WTC11 (cell line): Measurements from ENCODE around the gene PCGF1. TPM values are rescaled to one million over a fixed set of nuclear protein-coding genes. Genes with fewer than 3 reads are reported as not detected.

ENCODE experiments used
- ETV6 ChIP-seq: sonication (generic); formaldehyde crosslinking; IDR thresholded peaks from 2 replicates; pipeline ENCODE4 v1.8.1; 2022; ENCODE audit warnings: mild to moderate bottlenecking, missing genetic modification reagents
- FOXJ3 ChIP-seq: sonication (generic); formaldehyde crosslinking; IDR thresholded peaks from 2 replicates; pipeline ENCODE4 v1.9.0; 2021; ENCODE audit warnings: missing genetic modification reagents, mild to moderate bottlenecking, borderline replicate concordance
- FOXP1 ChIP-seq: sonication (generic); formaldehyde crosslinking; IDR thresholded peaks from 2 replicates; pipeline ENCODE4 v1.8.0; 2022; ENCODE audit warnings: missing genetic modification reagents, mild to moderate bottlenecking, moderate library complexity, borderline replicate concordance
- GRHL2 ChIP-seq: fragments of 250-450 bp; sonication (Bioruptor Pico); IDR thresholded peaks from 2 replicates; pipeline ENCODE4 v1.8.0; 2022; ENCODE audit warnings: mild to moderate bottlenecking, moderate library complexity; ENCODE audit not compliant: insufficient replicate concordance, severe bottlenecking
- GTF2I ChIP-seq: fragments of 250-450 bp; sonication (Bioruptor Pico); conservative IDR thresholded peaks from 2 replicates; pipeline ENCODE4 v1.4.0; 2021; ENCODE audit warnings: mild to moderate bottlenecking
- HMGA2 ChIP-seq: fragments of 250-450 bp; sonication (Bioruptor Pico); IDR thresholded peaks from 2 replicates; pipeline ENCODE4 v1.4.0; 2021; ENCODE audit warnings: mild to moderate bottlenecking, moderate library complexity
- IRF1 ChIP-seq: sonication (generic); formaldehyde crosslinking; IDR thresholded peaks from 2 replicates; pipeline ENCODE4 v1.8.0; 2023; ENCODE audit warnings: missing genetic modification reagents
- MYBL2 ChIP-seq: sonication (generic); formaldehyde crosslinking; IDR thresholded peaks from 2 replicates; pipeline ENCODE4 v1.8.1; 2023; ENCODE audit warnings: mild to moderate bottlenecking, moderate library complexity, missing genetic modification reagents
- NR2C2 ChIP-seq: sonication (generic); formaldehyde crosslinking; IDR thresholded peaks from 2 replicates; pipeline ENCODE4 v1.8.0; 2022; ENCODE audit warnings: mild to moderate bottlenecking, missing genetic modification reagents
- NR3C1 ChIP-seq: sonication (generic); formaldehyde crosslinking; conservative IDR thresholded peaks from 2 replicates; pipeline ENCODE4 v1.8.1; 2023; ENCODE audit warnings: low read depth, mild to moderate bottlenecking, missing genetic modification reagents
- OVOL2 ChIP-seq: fragments of 250-450 bp; sonication (Bioruptor Pico); IDR thresholded peaks from 2 replicates; pipeline ENCODE4 v1.9.0; 2021; ENCODE audit warnings: mild to moderate bottlenecking, borderline replicate concordance
- PRRX2 ChIP-seq: fragments of 250-450 bp; sonication (Bioruptor Pico); IDR thresholded peaks from 2 replicates; pipeline ENCODE4 v1.8.0; 2021; ENCODE audit warnings: mild to moderate bottlenecking
- SP1 ChIP-seq: sonication (generic); formaldehyde crosslinking; conservative IDR thresholded peaks from 2 replicates; pipeline ENCODE4 v1.8.1; 2022; ENCODE audit warnings: missing genetic modification reagents
- STAT6 ChIP-seq: sonication (generic); formaldehyde crosslinking; conservative IDR thresholded peaks from 2 replicates; pipeline ENCODE4 v1.8.1; 2023; ENCODE audit warnings: mild to moderate bottlenecking, low read depth, missing genetic modification reagents, moderate library complexity
- TCF7 ChIP-seq: sonication (generic); formaldehyde crosslinking; IDR thresholded peaks from 2 replicates; pipeline ENCODE4 v1.8.0; 2022; ENCODE audit warnings: mild to moderate bottlenecking, low read depth, missing genetic modification reagents, moderate library complexity
- ZNF121 ChIP-seq: sonication (generic); formaldehyde crosslinking; IDR thresholded peaks from 2 replicates; pipeline ENCODE4 v1.8.0; 2023; ENCODE audit warnings: missing genetic modification reagents
- ZNF232 ChIP-seq: sonication (generic); formaldehyde crosslinking; IDR thresholded peaks from 2 replicates; pipeline ENCODE4 v1.8.0; 2022; ENCODE audit warnings: mild to moderate bottlenecking, missing genetic modification reagents
- ZNF423 ChIP-seq: fragments of 250-450 bp; sonication (Bioruptor Pico); IDR thresholded peaks from 2 replicates; pipeline ENCODE4 v2.1.2; 2022; ENCODE audit warnings: mild to moderate bottlenecking, moderate library complexity
- ZNF671 ChIP-seq: fragments of 250-450 bp; sonication (Bioruptor Pico); IDR thresholded peaks from 2 replicates; pipeline ENCODE4 v1.8.0; 2021; ENCODE audit warnings: mild to moderate bottlenecking
- total RNA-seq: library from RNA; stranded (reverse); gene quantifications from 3 replicates; pipeline ENCODE4 v1.2.3, GENCODE V29; 2021
- TF ChIP-seq, protein P1 (sequence below): fragments of 250-450 bp; sonication (Bioruptor Pico); IDR thresholded peaks from 2 replicates; pipeline ENCODE4 v1.9.0; 2021; ENCODE audit warnings: mild to moderate bottlenecking
- TF ChIP-seq, protein P2 (sequence below): sonication (generic); formaldehyde crosslinking; conservative IDR thresholded peaks from 2 replicates; pipeline ENCODE4 v1.8.1; 2022; ENCODE audit warnings: mild to moderate bottlenecking, missing genetic modification reagents
- TF ChIP-seq, protein P3 (sequence below): fragments of 250-450 bp; sonication (Bioruptor Pico); IDR thresholded peaks from 2 replicates; pipeline ENCODE4 v2.1.2; 2022; ENCODE audit warnings: mild to moderate bottlenecking, moderate library complexity
- TF ChIP-seq, protein P4 (sequence below): fragments of 250-450 bp; sonication (Bioruptor Pico); IDR thresholded peaks from 2 replicates; pipeline ENCODE4 v1.9.0; 2021; ENCODE audit warnings: mild to moderate bottlenecking, borderline replicate concordance

PCGF1 gene
- total RNA-seq, 1 experiment from 2014 or later: 15.7 TPM

DNA sequence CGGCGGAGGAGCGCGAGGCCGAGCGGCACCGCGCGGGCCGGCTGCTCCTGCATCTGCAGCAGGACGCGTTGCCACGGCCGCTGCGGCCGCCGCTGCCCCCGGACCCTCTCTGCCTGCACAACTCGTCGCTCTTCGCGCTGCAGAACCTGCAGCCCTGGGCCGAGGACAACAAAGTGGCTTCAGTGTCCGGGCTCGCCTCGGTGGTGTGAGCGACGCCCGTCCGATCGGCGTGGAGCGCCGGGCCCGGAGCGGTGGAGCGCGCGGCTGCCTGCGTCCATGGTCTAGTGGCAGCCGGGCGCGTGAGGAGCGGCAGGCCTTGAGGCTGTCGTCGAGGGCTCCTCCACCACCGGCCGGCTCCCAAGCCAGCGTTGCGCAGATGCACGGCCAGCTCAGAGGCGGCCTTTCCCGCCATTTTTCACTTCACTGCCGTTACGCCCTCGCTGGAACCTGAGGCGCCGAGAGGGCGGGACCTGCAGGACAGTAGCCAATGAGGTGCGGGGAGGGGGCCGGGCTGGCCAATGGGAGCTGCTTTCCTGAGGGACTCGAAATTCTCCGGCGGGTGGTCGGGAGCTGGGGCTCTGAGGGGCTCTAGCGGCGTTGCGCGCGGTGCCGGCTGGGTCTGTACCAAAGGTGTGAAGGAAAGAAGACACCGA, 8.6 kb upstream of the PCGF1 start (continued):
- TF ChIP-seq, protein P1, sequence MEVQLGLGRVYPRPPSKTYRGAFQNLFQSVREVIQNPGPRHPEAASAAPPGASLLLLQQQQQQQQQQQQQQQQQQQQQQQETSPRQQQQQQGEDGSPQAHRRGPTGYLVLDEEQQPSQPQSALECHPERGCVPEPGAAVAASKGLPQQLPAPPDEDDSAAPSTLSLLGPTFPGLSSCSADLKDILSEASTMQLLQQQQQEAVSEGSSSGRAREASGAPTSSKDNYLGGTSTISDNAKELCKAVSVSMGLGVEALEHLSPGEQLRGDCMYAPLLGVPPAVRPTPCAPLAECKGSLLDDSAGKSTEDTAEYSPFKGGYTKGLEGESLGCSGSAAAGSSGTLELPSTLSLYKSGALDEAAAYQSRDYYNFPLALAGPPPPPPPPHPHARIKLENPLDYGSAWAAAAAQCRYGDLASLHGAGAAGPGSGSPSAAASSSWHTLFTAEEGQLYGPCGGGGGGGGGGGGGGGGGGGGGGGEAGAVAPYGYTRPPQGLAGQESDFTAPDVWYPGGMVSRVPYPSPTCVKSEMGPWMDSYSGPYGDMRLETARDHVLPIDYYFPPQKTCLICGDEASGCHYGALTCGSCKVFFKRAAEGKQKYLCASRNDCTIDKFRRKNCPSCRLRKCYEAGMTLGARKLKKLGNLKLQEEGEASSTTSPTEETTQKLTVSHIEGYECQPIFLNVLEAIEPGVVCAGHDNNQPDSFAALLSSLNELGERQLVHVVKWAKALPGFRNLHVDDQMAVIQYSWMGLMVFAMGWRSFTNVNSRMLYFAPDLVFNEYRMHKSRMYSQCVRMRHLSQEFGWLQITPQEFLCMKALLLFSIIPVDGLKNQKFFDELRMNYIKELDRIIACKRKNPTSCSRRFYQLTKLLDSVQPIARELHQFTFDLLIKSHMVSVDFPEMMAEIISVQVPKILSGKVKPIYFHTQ (CRISPR knock-in tag): no peak
- TF ChIP-seq GRHL2 (CRISPR knock-in tag) (no peak), GTF2I (CRISPR knock-in tag) (no peak), FOXP1 (CRISPR knock-in tag) (peak; percentile 97), ZNF423 (CRISPR knock-in tag) (no peak), ZNF121 (CRISPR knock-in tag) (peak; percentile 55; the same call in 1 of the 2 replicates), MYBL2 (CRISPR knock-in tag) (peak; percentile 96), PRRX2 (CRISPR knock-in tag) (no peak), OVOL2 (CRISPR knock-in tag) (no peak), IRF1 (CRISPR knock-in tag) (peak; percentile 96), STAT6 (no peak), NR3C1 (CRISPR knock-in tag) (no peak), NR2C2 (CRISPR knock-in tag) (peak; percentile 66; the same call in 1 of the 2 replicates), ZNF232 (CRISPR knock-in tag) (no peak; the same call in 1 of the 2 replicates), FOXJ3 (CRISPR knock-in tag) (no peak), SP1 (CRISPR knock-in tag) (peak; percentile 71), ETV6 (CRISPR knock-in tag) (peak; percentile 96), HMGA2 (CRISPR knock-in tag) (no peak), TCF7 (CRISPR knock-in tag) (peak; percentile 84; the same call in 1 of the 2 replicates), ZNF671 (no peak)
- TF ChIP-seq, protein P2, sequence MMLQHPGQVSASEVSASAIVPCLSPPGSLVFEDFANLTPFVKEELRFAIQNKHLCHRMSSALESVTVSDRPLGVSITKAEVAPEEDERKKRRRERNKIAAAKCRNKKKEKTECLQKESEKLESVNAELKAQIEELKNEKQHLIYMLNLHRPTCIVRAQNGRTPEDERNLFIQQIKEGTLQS (CRISPR knock-in tag): no peak; the same call in 1 of the 2 replicates
- TF ChIP-seq, protein P3, sequence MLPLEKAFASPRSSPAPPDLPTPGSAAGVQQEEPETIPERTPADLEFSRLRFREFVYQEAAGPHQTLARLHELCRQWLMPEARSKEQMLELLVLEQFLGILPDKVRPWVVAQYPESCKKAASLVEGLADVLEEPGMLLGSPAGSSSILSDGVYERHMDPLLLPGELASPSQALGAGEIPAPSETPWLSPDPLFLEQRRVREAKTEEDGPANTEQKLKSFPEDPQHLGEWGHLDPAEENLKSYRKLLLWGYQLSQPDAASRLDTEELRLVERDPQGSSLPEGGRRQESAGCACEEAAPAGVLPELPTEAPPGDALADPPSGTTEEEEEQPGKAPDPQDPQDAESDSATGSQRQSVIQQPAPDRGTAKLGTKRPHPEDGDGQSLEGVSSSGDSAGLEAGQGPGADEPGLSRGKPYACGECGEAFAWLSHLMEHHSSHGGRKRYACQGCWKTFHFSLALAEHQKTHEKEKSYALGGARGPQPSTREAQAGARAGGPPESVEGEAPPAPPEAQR (CRISPR knock-in tag): no peak
- TF ChIP-seq, protein P4, sequence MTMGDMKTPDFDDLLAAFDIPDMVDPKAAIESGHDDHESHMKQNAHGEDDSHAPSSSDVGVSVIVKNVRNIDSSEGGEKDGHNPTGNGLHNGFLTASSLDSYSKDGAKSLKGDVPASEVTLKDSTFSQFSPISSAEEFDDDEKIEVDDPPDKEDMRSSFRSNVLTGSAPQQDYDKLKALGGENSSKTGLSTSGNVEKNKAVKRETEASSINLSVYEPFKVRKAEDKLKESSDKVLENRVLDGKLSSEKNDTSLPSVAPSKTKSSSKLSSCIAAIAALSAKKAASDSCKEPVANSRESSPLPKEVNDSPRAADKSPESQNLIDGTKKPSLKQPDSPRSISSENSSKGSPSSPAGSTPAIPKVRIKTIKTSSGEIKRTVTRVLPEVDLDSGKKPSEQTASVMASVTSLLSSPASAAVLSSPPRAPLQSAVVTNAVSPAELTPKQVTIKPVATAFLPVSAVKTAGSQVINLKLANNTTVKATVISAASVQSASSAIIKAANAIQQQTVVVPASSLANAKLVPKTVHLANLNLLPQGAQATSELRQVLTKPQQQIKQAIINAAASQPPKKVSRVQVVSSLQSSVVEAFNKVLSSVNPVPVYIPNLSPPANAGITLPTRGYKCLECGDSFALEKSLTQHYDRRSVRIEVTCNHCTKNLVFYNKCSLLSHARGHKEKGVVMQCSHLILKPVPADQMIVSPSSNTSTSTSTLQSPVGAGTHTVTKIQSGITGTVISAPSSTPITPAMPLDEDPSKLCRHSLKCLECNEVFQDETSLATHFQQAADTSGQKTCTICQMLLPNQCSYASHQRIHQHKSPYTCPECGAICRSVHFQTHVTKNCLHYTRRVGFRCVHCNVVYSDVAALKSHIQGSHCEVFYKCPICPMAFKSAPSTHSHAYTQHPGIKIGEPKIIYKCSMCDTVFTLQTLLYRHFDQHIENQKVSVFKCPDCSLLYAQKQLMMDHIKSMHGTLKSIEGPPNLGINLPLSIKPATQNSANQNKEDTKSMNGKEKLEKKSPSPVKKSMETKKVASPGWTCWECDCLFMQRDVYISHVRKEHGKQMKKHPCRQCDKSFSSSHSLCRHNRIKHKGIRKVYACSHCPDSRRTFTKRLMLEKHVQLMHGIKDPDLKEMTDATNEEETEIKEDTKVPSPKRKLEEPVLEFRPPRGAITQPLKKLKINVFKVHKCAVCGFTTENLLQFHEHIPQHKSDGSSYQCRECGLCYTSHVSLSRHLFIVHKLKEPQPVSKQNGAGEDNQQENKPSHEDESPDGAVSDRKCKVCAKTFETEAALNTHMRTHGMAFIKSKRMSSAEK (CRISPR knock-in tag): no peak
- TF ChIP-seq, all 79 proteins: peak for 41
